Activated CD8-positive, alpha-beta memory T cell treated with anti-CD3 and anti-CD28 coated beads, Interleukin-2, amount 50 U/mL, for 4 hours (primary cell): ENCODE results near the gene MLPH.

Experiments used
- DNase-seq: peaks from one replicate; pipeline ENCODE4 v3.0.0-alpha.2; 2020

The MLPH gene

GRCh38 chr2:237500681-237501424, 13.8 kb downstream of the MLPH start:
- no peak for DNase-seq

DNA sequence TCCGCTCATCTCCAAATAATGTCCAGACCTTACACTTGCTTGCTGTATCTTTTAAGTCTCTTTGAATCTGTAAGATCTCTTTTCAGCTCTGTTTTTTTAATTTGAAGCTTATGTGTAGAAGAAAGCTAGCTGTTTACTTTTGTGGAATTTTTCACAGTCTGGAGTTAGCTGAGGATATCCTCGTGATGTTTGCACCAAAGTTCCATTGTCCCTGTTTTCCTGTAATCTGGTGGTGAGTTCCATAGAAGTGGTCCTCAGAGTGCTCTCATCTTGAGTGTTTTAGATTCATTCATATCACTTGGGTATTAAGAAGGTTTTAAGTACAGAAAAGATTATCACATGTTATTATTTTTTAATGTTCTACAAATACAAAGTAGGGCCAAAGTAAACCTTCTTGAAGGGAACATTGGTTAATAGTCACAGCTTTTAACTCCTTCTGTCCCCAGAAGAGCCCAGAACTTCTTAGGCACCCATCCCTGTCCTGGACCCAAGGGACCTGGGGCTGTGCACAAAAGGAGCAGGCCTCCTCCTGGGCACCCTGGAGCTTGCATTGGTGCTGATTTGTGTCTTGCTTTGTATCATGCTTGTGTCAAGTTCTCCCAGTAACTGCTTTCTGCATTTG, 15.0 kb downstream of the MLPH start:
- no peak for DNase-seq

DNA sequence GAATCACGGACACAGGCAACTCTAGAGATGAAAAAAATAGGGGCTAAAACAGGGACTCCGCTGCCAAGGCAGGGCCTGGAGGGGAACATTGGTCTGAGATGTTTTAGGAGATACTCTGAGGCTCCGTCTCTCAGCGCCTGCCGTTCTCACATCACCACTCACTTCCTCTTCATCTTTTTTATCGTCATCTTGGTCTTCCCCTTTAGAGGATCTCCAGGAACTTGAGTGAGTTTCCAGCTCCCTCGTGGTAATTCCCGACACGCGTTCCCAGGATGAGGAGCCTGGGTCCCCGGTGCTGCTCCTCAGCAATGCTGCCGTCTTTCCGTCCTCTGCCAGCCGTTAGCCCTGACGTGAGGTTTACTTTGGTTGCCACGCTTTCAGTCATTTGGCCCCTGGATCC, 16.1 kb downstream of the MLPH start:
- DNase-seq, result no peak

- DNase-seq, result no peak
Measured at GRCh38 chr2:237505188-237505939, 18.3 kb downstream of the MLPH start.

GRCh38 chr2:237507512-237507911, 20.5 kb downstream of the MLPH start:
- no peak for DNase-seq

DNA sequence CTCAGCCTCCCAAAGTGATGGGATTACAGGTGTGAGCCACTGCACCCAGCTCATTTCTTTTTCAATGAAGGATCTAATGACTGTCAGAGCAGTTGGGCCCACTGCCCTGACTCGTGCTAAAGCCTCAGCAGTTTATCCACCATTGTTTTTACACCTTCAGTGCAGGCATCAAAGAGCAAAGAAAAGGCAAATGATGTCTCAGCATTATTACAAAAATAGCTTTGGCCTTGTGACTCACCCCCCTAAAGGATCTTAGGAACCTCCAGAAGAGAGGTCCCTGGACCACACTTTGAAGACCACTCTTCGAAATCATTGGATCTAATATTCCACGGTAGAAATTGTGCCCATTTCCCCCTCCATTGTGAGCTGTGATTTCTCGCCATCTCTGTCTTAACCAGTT, 21.3 kb downstream of the MLPH start:
- no peak for DNase-seq

- no peak for DNase-seq
Measured at GRCh38 chr2:237509151-237509550, 22.1 kb downstream of the MLPH start.

DNA sequence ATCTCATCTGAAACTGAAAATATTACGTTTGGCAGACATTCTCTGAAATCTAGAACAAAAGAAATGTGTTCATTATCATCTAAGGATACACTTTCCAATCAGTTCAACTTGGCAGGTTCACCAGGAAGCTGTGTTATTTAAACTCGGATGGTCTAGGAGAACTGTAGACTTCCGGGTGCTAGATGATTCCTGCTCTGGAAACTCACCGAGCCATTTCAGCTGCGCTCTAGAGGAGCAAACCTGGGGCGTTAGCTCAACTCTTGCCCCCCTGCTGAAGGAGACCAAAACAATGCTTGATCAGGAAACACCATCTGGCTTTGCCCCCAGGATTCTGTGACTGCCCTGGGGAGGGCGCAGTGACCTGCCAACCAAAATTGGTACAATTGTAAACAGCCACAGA, 22.9 kb downstream of the MLPH start:
- DNase-seq, result no peak

- no peak for DNase-seq
Measured at GRCh38 chr2:237510502-237511217, 23.6 kb downstream of the MLPH start.

GRCh38 chr2:237511433-237511832, 24.4 kb downstream of the MLPH start:
- no peak for DNase-seq

GRCh38 chr2:237511885-237512405, 24.9 kb downstream of the MLPH start:
- DNase-seq, result no peak

GRCh38 chr2:237512774-237513466, 25.9 kb downstream of the MLPH start:
- DNase-seq, result peak; percentile 78

DNA sequence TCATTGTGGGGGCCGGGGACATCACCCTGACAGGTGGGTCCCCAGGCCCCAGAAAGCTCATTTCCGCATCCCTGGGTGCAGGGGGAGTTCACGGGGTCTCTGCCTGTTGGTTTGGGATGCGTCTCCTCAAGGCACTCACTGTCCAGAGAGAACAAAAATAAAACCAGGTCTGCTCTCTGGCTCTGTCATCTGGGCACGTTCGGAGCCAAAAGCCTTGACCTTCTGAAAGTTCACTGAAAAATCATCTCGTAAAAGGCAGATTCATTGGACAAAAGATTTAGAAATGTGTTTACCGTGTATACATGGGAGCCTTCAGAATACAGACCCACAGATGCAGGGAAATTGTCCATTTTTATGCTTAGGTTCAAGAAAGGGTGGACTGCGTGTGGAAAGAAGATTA, 26.6 kb downstream of the MLPH start:
- no peak for DNase-seq

- DNase-seq, result no peak
Measured at GRCh38 chr2:237514474-237515130, 27.6 kb downstream of the MLPH start.

GRCh38 chr2:237515166-237515565, 28.1 kb downstream of the MLPH start:
- no peak for DNase-seq

GRCh38 chr2:237515621-237516275, 28.7 kb downstream of the MLPH start:
- no peak for DNase-seq

GRCh38 chr2:237517163-237517562, 30.1 kb downstream of the MLPH start:
- DNase-seq, result no peak

DNA sequence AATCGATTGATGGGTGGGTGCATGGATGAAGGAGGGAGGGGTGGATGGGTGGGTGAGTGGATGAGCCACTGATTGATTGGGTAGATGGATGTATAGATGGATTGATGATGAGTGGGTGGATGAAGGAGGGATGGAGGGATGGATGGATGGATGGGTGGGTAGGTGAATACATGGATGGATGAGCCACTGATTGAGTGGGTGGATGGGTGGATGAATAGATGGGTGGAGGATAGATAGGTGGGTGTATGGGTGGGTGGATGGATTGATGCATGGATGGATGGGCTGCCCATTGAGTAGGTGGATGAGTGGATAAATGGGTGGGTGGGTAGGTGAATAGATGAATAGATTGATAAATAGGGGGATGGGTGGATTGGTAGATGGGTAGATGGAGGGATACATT, 30.9 kb downstream of the MLPH start:
- no peak for DNase-seq

- no peak for DNase-seq
Measured at GRCh38 chr2:237519506-237520245, 32.6 kb downstream of the MLPH start.

GRCh38 chr2:237520290-237520689, 33.2 kb downstream of the MLPH start:
- DNase-seq, result no peak

GRCh38 chr2:237524631-237525030, 37.6 kb downstream of the MLPH start:
- no peak for DNase-seq
